ENCODE data around the gene CAV2.

Gene CAV2

DNA sequence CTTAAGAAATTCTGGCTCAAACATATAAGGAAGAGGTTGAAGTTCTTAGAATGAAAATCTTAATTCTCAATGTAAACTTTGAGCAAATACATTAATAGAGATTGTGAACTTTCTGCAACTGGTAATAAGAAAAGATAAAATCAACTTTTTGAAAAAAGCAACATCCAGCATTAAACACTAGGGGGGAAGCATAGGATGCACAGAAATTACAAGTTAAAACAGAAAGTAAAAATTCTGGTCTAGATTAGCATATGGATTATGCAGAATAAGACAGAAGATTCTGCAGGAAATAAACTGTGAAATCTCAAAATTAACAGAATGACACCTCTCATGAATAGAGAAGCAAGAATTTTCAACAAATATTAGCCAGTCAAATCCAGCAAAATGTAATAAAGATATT lies 38.0 kb upstream of the CAV2 start:
- H3K9me2 ChIP-seq (replicated peaks; ENCODE audit: control insufficient read depth, low read length), result no peaks in the 10 kb centered on the region
- no peak overlapping the region for H3K4me2 ChIP-seq (ENCODE audit: low read length)
- TF ChIP-seq EZH2phosphoT487 (IDR thresholded peaks at IDR 0.05; ENCODE audit: borderline replicate concordance, low read length) (no peak), CTCF (IDR thresholded peaks at IDR 0.05; ENCODE audit: low read depth, low read length, poor library complexity, severe bottlenecking) (no peak)
- H3K9me3 ChIP-seq (ENCODE audit: control insufficient read depth, insufficient read depth, low read length), result no peaks in the 10 kb centered on the region
- no peaks in the 10 kb centered on the region for H3F3A ChIP-seq (ENCODE audit: control insufficient read depth, insufficient read depth)
- H3K4me1 ChIP-seq (ENCODE audit: control insufficient read depth, low read length), result no peaks in the 10 kb centered on the region
- H3K4me3 ChIP-seq (ENCODE audit: low read length), result no peak overlapping the region
- H3K36me3 ChIP-seq (ENCODE audit: control insufficient read depth, low read length), result no peaks in the 10 kb centered on the region
- no peaks in the 10 kb centered on the region for H4K20me1 ChIP-seq (ENCODE audit: control insufficient read depth, insufficient read depth, low read depth, low read length)
- H3K27me3 ChIP-seq (ENCODE audit: control insufficient read depth, low read length), result no peaks in the 10 kb centered on the region
- H3K79me2 ChIP-seq (ENCODE audit: control insufficient read depth, low read length), result no peaks in the 10 kb centered on the region
- no peak overlapping the region for H3K27ac ChIP-seq (ENCODE audit: low read depth, low read length)

DNA sequence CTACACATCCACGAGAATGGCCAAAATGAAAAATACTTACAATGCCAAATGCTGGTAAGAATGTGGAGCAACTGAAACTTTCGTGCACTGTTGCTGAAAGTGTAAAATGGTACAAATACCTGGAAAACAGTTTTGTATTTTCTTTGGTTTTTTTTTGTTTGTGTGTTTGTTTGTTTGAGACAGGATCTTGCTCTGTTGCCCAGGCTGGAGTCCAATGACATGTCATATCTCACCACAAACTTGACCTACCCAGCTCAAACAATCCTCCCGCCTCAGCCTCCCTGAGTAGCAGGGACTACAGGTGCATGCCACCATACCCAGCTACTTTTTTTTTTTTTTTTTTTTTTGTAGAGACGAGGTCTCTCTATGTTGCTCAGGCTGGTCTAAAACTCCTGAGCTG lies 35.6 kb upstream of the CAV2 start:
- Histone ChIP-seq H3K27me3 (ENCODE audit: control insufficient read depth, low read length) (no peaks in the 10 kb centered on the region), H3K27ac (ENCODE audit: low read depth, low read length) (no peak overlapping the region), H3K9me2 (replicated peaks; ENCODE audit: control insufficient read depth, low read length) (no peaks in the 10 kb centered on the region), H3K79me2 (ENCODE audit: control insufficient read depth, low read length) (no peaks in the 10 kb centered on the region), H3K4me1 (ENCODE audit: control insufficient read depth, low read length) (no peaks in the 10 kb centered on the region), H3F3A (ENCODE audit: control insufficient read depth, insufficient read depth) (no peaks in the 10 kb centered on the region), H3K4me3 (ENCODE audit: low read length) (no peak overlapping the region), H3K4me2 (ENCODE audit: low read length) (no peak overlapping the region), H3K9me3 (ENCODE audit: control insufficient read depth, insufficient read depth, low read length) (no peaks in the 10 kb centered on the region), H4K20me1 (ENCODE audit: control insufficient read depth, insufficient read depth, low read depth, low read length) (no peaks in the 10 kb centered on the region), H3K36me3 (ENCODE audit: control insufficient read depth, low read length) (no peaks in the 10 kb centered on the region)
- TF ChIP-seq EZH2phosphoT487 (IDR thresholded peaks at IDR 0.05; ENCODE audit: borderline replicate concordance, low read length) (no peak), CTCF (IDR thresholded peaks at IDR 0.05; ENCODE audit: low read depth, low read length, poor library complexity, severe bottlenecking) (no peak)

- Histone ChIP-seq H4K20me1 (ENCODE audit: control insufficient read depth, insufficient read depth, low read depth, low read length) (no peaks in the 10 kb centered on the region), H3K79me2 (ENCODE audit: control insufficient read depth, low read length) (no peaks in the 10 kb centered on the region), H3K9me2 (replicated peaks; ENCODE audit: control insufficient read depth, low read length) (no peaks in the 10 kb centered on the region), H3K4me2 (ENCODE audit: low read length) (no peak overlapping the region), H3K9me3 (ENCODE audit: control insufficient read depth, insufficient read depth, low read length) (no peaks in the 10 kb centered on the region), H3K27ac (ENCODE audit: low read depth, low read length) (no peak overlapping the region), H3K4me3 (ENCODE audit: low read length) (no peak overlapping the region), H3K4me1 (ENCODE audit: control insufficient read depth, low read length) (no peaks in the 10 kb centered on the region), H3K27me3 (ENCODE audit: control insufficient read depth, low read length) (no peaks in the 10 kb centered on the region), H3F3A (ENCODE audit: control insufficient read depth, insufficient read depth) (no peaks in the 10 kb centered on the region), H3K36me3 (ENCODE audit: control insufficient read depth, low read length) (no peaks in the 10 kb centered on the region)
- TF ChIP-seq EZH2phosphoT487 (IDR thresholded peaks at IDR 0.05; ENCODE audit: borderline replicate concordance, low read length), result no peak
- TF ChIP-seq CTCF (IDR thresholded peaks at IDR 0.05; ENCODE audit: low read depth, low read length, poor library complexity, severe bottlenecking), result no peak
These were observed 35.2 kb upstream of the CAV2 start for GRCh38 chr7:116464375-116464774.

DNA sequence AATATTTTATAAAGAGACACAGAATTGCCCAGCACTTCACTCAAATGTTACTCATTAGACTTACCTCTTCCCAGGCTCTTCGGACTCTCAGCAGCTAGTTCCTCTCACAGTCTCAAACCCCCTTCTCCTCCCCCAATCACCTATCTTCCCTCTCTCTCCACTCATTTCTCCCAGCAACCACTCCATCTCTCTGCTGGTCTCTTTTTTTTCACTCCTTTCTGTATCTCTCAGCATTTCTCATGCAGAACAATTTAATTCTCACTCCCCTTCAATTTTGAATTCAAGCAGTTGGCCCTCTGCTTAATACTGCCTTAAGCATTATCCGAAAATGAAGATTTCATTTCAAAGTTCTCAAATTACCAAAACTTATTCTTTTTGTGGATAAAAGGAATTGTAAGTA lies 34.4 kb upstream of the CAV2 start:
- no peak overlapping the region for H3K4me3 ChIP-seq (ENCODE audit: low read length)
- H3K36me3 ChIP-seq (ENCODE audit: control insufficient read depth, low read length), result no peaks in the 10 kb centered on the region
- no peaks in the 10 kb centered on the region for H3K9me3 ChIP-seq (ENCODE audit: control insufficient read depth, insufficient read depth, low read length)
- no peak overlapping the region for H3K4me2 ChIP-seq (ENCODE audit: low read length)
- no peaks in the 10 kb centered on the region for H3K27me3 ChIP-seq (ENCODE audit: control insufficient read depth, low read length)
- H3K9me2 ChIP-seq (replicated peaks; ENCODE audit: control insufficient read depth, low read length), result no peaks in the 10 kb centered on the region
- H3K4me1 ChIP-seq (ENCODE audit: control insufficient read depth, low read length), result no peaks in the 10 kb centered on the region
- no peak for TF ChIP-seq EZH2phosphoT487 (IDR thresholded peaks at IDR 0.05; ENCODE audit: borderline replicate concordance, low read length)
- TF ChIP-seq CTCF (IDR thresholded peaks at IDR 0.05; ENCODE audit: low read depth, low read length, poor library complexity, severe bottlenecking), result no peak
- H3K27ac ChIP-seq (ENCODE audit: low read depth, low read length), result no peak overlapping the region
- H3F3A ChIP-seq (ENCODE audit: control insufficient read depth, insufficient read depth), result no peaks in the 10 kb centered on the region
- no peaks in the 10 kb centered on the region for H3K79me2 ChIP-seq (ENCODE audit: control insufficient read depth, low read length)
- no peaks in the 10 kb centered on the region for H4K20me1 ChIP-seq (ENCODE audit: control insufficient read depth, insufficient read depth, low read depth, low read length)

Measured in DOHH2 (cell line).